Upper lobe of right lung (tissue), 1 donor: ENCODE results near the gene ANXA2R. TPM values are rescaled to one million over a fixed set of nuclear protein-coding genes. Genes with fewer than 3 reads are reported as not detected.
"Not testable (repeated sequence)": the region's sequence is repeated elsewhere in the genome, so short reads cannot be mapped to it uniquely, and the experiment has no call there.

Experiments
- ATAC-seq: fragments of 200-7000 bp; cut with Tn5 transposase; one replicate; pipeline ENCODE4 v1.9.1; 2020; ENCODE audit warnings: mild to moderate bottlenecking, moderate library complexity
- DNase-seq: peaks from one replicate; pipeline ENCODE4 v3.0.0-alpha.2; 2020
- H3K27ac ChIP-seq: fragments of 200-600 bp; one replicate; pipeline ENCODE4 v1.8.0; 2022
- H3K27me3 ChIP-seq: fragments of 200-600 bp; one replicate; pipeline ENCODE4 v1.8.0; 2022; ENCODE audit warnings: mild to moderate bottlenecking
- H3K36me3 ChIP-seq: fragments of 200-600 bp; one replicate; pipeline ENCODE4 v1.8.0; 2022
- H3K4me1 ChIP-seq: fragments of 200-600 bp; one replicate; pipeline ENCODE4 v1.8.0; 2022
- H3K4me3 ChIP-seq: fragments of 200-600 bp; one replicate; pipeline ENCODE4 v1.8.0; 2022; ENCODE audit warnings: mild to moderate bottlenecking
- H3K9me3 ChIP-seq: fragments of 200-600 bp; one replicate; pipeline ENCODE4 v1.8.0; 2022
- CTCF ChIP-seq: fragments of 200-600 bp; IDR thresholded peaks from one replicate; pipeline ENCODE4 v1.8.0; 2022; ENCODE audit warnings: antibody characterized with exemption
- intact Hi-C: fragments of 100-400 bp; cut with DNase I; formaldehyde crosslinking; loops from one replicate; pipeline ENCODE4 v1.11.0; 2022
- total RNA-seq: library from RNA; stranded (reverse); fragmentation: NEBNext Ultra II Directional; extraction: Animal tissue kit (Norgen Biotek cat#: 25700); gene quantifications from one replicate; pipeline ENCODE4 v1.2.1, GENCODE V29; 2021
- donor health status: DM: no; HTN: yes; CAD: no; lungs with severe emphysema.

The ANXA2R gene
- total RNA-seq, 1 donor from 2014 or later, result 4.8 TPM

DNA sequence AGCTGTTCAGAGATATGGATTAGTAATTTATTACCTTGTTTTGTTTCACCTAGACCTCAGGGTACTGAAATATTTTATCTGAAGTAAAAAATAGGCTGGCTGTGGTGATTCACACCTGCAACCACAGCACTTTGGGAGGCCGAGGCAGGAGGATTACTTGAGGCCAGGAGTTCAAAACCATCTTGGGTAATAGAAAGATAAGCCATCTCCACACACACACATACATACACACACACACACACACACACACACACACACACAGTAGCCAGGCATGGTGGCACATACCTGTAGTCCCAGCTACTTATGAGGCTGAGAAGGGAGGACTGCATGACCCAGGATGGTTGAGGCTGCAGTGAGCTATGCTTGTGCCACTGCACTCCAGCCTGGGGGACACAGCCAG is 3.7 kb downstream of the ANXA2R start:
- Histone ChIP-seq H3K36me3 (no peaks in the 10 kb centered on the region), H3K4me1 (no peaks in the 10 kb centered on the region), H3K27me3 (peaks cover 28% of the 10 kb centered on the region), H3K9me3 (no peaks in the 10 kb centered on the region), H3K4me3 (peak overlapping the region; percentile 73), H3K27ac (no peak overlapping the region)
- intact Hi-C loops, result no loop called here
- no peak for TF ChIP-seq CTCF
- DNase-seq (no peak), ATAC-seq (no peak)

- Histone ChIP-seq H3K9me3 (no peaks in the 10 kb centered on the region), H3K4me1 (no peaks in the 10 kb centered on the region), H3K4me3 (no peak overlapping the region), H3K36me3 (no peaks in the 10 kb centered on the region), H3K27me3 (peaks cover 24% of the 10 kb centered on the region), H3K27ac (no peak overlapping the region)
- DNase-seq, result no peak
- no peak for TF ChIP-seq CTCF
- no peak for ATAC-seq
- intact Hi-C loops, result no loop called here
These were observed 5.5 kb downstream of the ANXA2R start for GRCh38 chr5:43034591-43034968.

DNA sequence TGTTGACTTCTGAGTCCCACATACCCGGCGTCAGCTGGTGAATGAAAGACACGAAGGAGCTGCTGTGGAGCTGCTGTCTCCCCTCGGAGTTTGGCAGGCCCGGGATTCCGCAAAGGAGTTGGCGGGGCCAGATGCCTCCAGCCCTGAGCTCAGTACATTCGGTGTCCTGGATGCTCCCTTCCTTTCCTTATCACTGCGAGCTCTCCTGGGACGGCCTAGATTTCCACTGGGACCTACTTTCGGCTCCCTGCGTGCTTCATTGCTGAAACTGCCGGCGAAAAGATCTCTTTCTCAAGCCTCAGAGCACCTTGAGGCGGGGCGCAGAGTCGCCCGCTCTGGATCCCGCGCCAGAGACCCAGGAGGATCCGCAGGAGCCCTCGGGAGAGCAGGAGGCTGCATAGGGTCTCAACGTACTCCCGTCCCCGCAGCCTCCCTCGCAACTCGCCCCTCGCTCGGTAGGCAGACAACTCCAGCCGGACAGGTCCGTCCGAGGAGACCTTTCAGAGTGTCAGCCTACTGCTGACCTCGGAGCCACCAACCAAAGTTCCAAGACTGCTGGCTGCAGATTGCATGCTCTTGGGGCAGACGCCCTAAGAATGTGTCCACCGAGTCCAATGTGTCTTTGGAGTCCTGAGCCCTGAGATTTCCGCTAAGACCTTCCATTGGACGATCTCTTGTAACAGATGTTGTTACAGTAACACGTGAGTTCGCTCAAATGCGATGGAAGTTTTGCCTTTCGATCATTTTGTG is 6.1 kb downstream of the ANXA2R start:
- intact Hi-C loops, result no loop called here
- DNase-seq, result no peak
- H3K27me3 ChIP-seq, result peaks cover 22% of the 10 kb centered on the region

GRCh38 chr5:43027054-43027785 is 12.9 kb downstream of the ANXA2R start:
- Histone ChIP-seq H3K27ac (no peak overlapping the region), H3K36me3 (no peaks in the 10 kb centered on the region), H3K4me1 (no peaks in the 10 kb centered on the region), H3K27me3 (no peaks in the 10 kb centered on the region), H3K4me3 (no peak overlapping the region), H3K9me3 (no peaks in the 10 kb centered on the region)
- DNase-seq, result no peak
- TF ChIP-seq CTCF, result no peak
- ATAC-seq, result no peak
- intact Hi-C loops, result no loop called here

More for the DNA sequence above, 6.1 kb downstream of the ANXA2R start:
- H3K4me3 ChIP-seq, result no peak overlapping the region
- H3K9me3 ChIP-seq, result no peaks in the 10 kb centered on the region
- TF ChIP-seq CTCF, result no peak
- no peak overlapping the region for H3K27ac ChIP-seq
- H3K36me3 ChIP-seq, result no peaks in the 10 kb centered on the region
- no peaks in the 10 kb centered on the region for H3K4me1 ChIP-seq
- no peak for ATAC-seq

- H3K36me3 ChIP-seq, intact Hi-C loops, DNase-seq, H3K4me1 ChIP-seq, H3K4me3 ChIP-seq, H3K9me3 ChIP-seq, ATAC-seq, H3K27ac ChIP-seq, H3K27me3 ChIP-seq: not testable (repeated sequence)
These were observed 14.8 kb downstream of the ANXA2R start for GRCh38 chr5:43025184-43025950.

- Histone ChIP-seq H3K4me1 (no peaks in the 10 kb centered on the region), H3K9me3 (no peaks in the 10 kb centered on the region), H3K36me3 (no peaks in the 10 kb centered on the region), H3K27me3 (peaks cover 13% of the 10 kb centered on the region), H3K4me3 (no peak overlapping the region), H3K27ac (no peak overlapping the region)
- no peak for TF ChIP-seq CTCF
- intact Hi-C loops, result no loop called here
- DNase-seq (no peak), ATAC-seq (no peak)
These were observed 15.9 kb downstream of the ANXA2R start for GRCh38 chr5:43024217-43024616.
